ENCODE measurements around the gene LRRC4C.

GRCh38 chr11:40178470-40178869 is 1281.0 kb downstream of the LRRC4C start:
- TF ChIP-seq CTCF (IDR thresholded peaks at IDR 0.05; ENCODE audit: low read depth, low read length, missing input control) (no peak), RAD21 (IDR thresholded peaks at IDR 0.05) (no peak), MAX (IDR thresholded peaks at IDR 0.05) (no peak), JUND (IDR thresholded peaks at IDR 0.05) (no peak), REST (IDR thresholded peaks at IDR 0.05) (no peak), EGR1 (IDR thresholded peaks at IDR 0.05; ENCODE audit: low read depth in 2 of 2) (no peak), GABPA (IDR thresholded peaks at IDR 0.05 in 1 of 2, conservative IDR thresholded peaks at IDR 0.05 in 1 of 2) (no peak), NR2F2 (IDR thresholded peaks at IDR 0.05) (no peak)

All from liver (tissue), 3 donors.